IMR-90 (cell line): ENCODE data around the gene NDRG2. TPM values are rescaled to one million over a fixed set of nuclear protein-coding genes. Genes with fewer than 3 reads are reported as not detected.
A peak's percentile ranks its signal among the peaks of the same experiment; 100 is the strongest.

Experiments
- ATAC-seq: fragments of 200-7000 bp; cut with Tn5 transposase; 2 replicates; pipeline ENCODE4 v1.9.1; 2020; ENCODE audit warnings: low read depth, mild to moderate bottlenecking, moderate library complexity
- BruUV-seq: library from RNA; stranded (reverse); fragments of 400-500 nt; replicated peaks from 2 replicates; lab custom pipeline; 2021; lab: Mats Ljungman, UMichigan
- CTCF ChIA-PET: fragments of 300-600 bp; formaldehyde crosslinking; extraction: SDS; loops from one replicate; lab custom pipeline; 2021; ENCODE audit warnings: antibody characterized with exemption; lab: Yijun Ruan, JAX
- POLR2A ChIA-PET: fragments of 300-600 bp; sonication (Branson Sonifier 250); formaldehyde crosslinking; loops from one replicate; lab custom pipeline; 2022; ENCODE audit warnings: antibody characterized with exemption; ENCODE audit not compliant: unreplicated experiment; lab: Charles Lee
- DNase-seq: peaks from one replicate; pipeline ENCODE4 v3.0.0; 2013
- H2AFZ ChIP-seq: replicated peaks from 2 replicates; pipeline ENCODE3; 2013; ENCODE audit warnings: low read length, mild to moderate bottlenecking; ENCODE audit not compliant: poor library complexity
- H2AK5ac ChIP-seq: 2 replicates; pipeline ENCODE4 v1.6.1; 2013; ENCODE audit warnings: low read depth, low read length, inconsistent platforms
- H2AK9ac ChIP-seq: replicated peaks from 2 replicates; pipeline ENCODE3; 2013; ENCODE audit warnings: mild to moderate bottlenecking, low read depth, low read length, moderate library complexity; ENCODE audit not compliant: poor library complexity
- H2BK120ac ChIP-seq: 2 replicates; pipeline ENCODE4 v1.6.1; 2013; ENCODE audit warnings: low read depth, low read length, inconsistent platforms
- H2BK15ac ChIP-seq: 3 replicates; pipeline ENCODE4 v1.6.1; 2013; ENCODE audit warnings: low read depth, low read length, inconsistent platforms
- H2BK20ac ChIP-seq: 2 replicates; pipeline ENCODE4 v1.6.1; 2013; ENCODE audit warnings: low read depth, mild to moderate bottlenecking, inconsistent platforms, low read length, moderate library complexity
- H2BK5ac ChIP-seq: 2 replicates; pipeline ENCODE4 v1.6.1; 2013; ENCODE audit warnings: mild to moderate bottlenecking, low read depth, low read length, inconsistent platforms; ENCODE audit not compliant: poor library complexity, severe bottlenecking
- H3K14ac ChIP-seq: replicated peaks from 2 replicates; pipeline ENCODE4 v1.6.1; 2013; ENCODE audit warnings: low read depth, low read length, inconsistent platforms
- H3K18ac ChIP-seq: 2 replicates; pipeline ENCODE4 v1.6.1; 2013; ENCODE audit warnings: low read depth, low read length, control low read depth
- H3K23ac ChIP-seq: 2 replicates; pipeline ENCODE4 v1.6.1; 2013; ENCODE audit warnings: low read depth, low read length, inconsistent platforms
- H3K27ac ChIP-seq: 2 replicates; pipeline ENCODE4 v1.5.1; 2013; ENCODE audit warnings: mild to moderate bottlenecking, control low read depth, low read length; ENCODE audit not compliant: insufficient read depth
- H3K27me3 ChIP-seq: 2 replicates; pipeline ENCODE4 v1.6.1; 2013; ENCODE audit warnings: low read length; ENCODE audit not compliant: control insufficient read depth, insufficient read depth
- H3K36me3 ChIP-seq: 2 replicates; pipeline ENCODE4 v1.6.1; 2013; ENCODE audit warnings: low read length, mixed read lengths; ENCODE audit not compliant: control insufficient read depth, insufficient read depth
- H3K4ac ChIP-seq: 2 replicates; pipeline ENCODE4 v1.6.1; 2013; ENCODE audit warnings: low read depth, low read length, inconsistent platforms
- H3K4me1 ChIP-seq: 2 replicates; pipeline ENCODE4 v1.6.1; 2013; ENCODE audit warnings: low read length, mixed read lengths; ENCODE audit not compliant: control insufficient read depth, insufficient read depth
- H3K4me2 ChIP-seq: 2 replicates; pipeline ENCODE4 v1.6.1; 2013; ENCODE audit warnings: low read depth, mild to moderate bottlenecking, control low read depth, low read length, moderate library complexity
- H3K4me3 ChIP-seq: 2 replicates; pipeline ENCODE4 v1.5.1; 2013; ENCODE audit warnings: low read depth, mild to moderate bottlenecking, control low read depth, low read length, moderate library complexity; ENCODE audit not compliant: insufficient read depth
- H3K56ac ChIP-seq: 2 replicates; pipeline ENCODE4 v1.6.1; 2013; ENCODE audit warnings: low read length, inconsistent platforms; ENCODE audit not compliant: insufficient read depth; ENCODE audit errors: extremely low read depth
- H3K79me1 ChIP-seq, 2 experiments: 2 replicates each; pipeline ENCODE4 v1.6.1; 2013; ENCODE audit warnings: low read length in 2 of 2, inconsistent platforms in 1 of 2, low read depth in 1 of 2
- H3K9ac ChIP-seq: 2 replicates; pipeline ENCODE4 v1.6.1; 2013; ENCODE audit warnings: low read depth, low read length, control low read depth
- H3K9me1 ChIP-seq: 2 replicates; pipeline ENCODE4 v1.6.1; 2013; ENCODE audit warnings: low read length, inconsistent platforms; ENCODE audit not compliant: insufficient read depth
- H3K9me3 ChIP-seq: 2 replicates; pipeline ENCODE4 v1.6.1; 2013; ENCODE audit warnings: low read length; ENCODE audit not compliant: control insufficient read depth, insufficient read depth
- H4K20me1 ChIP-seq: 2 replicates; pipeline ENCODE4 v1.6.1; 2013; ENCODE audit warnings: low read length, inconsistent platforms; ENCODE audit not compliant: insufficient read depth
- H4K5ac ChIP-seq: 2 replicates; pipeline ENCODE4 v1.6.1; 2013; ENCODE audit warnings: mild to moderate bottlenecking, low read depth, low read length, control low read depth
- H4K8ac ChIP-seq, 2 experiments: 2 replicates each; pipeline ENCODE4 v1.6.1; 2013; ENCODE audit warnings: low read depth in 2 of 2, low read length in 2 of 2, control low read depth in 1 of 2, inconsistent platforms in 1 of 2
- H4K91ac ChIP-seq: 2 replicates; pipeline ENCODE4 v1.6.1; 2013; ENCODE audit warnings: low read depth, low read length, inconsistent platforms; ENCODE audit not compliant: insufficient read depth
- FOS ChIP-seq: fragments of 150-350 bp; IDR thresholded peaks from 2 replicates; pipeline ENCODE4 v1.6.1; 2016; ENCODE audit warnings: low read depth, low read length
- MAFK ChIP-seq: IDR thresholded peaks from 2 replicates; pipeline ENCODE4 v1.6.1; 2012; ENCODE audit warnings: low read depth, low read length, improper control_type of control experiment
- MXI1 ChIP-seq: IDR thresholded peaks from 2 replicates; pipeline ENCODE4 v1.6.1; 2012; ENCODE audit warnings: low read depth, mild to moderate bottlenecking, low read length, moderate library complexity, borderline replicate concordance
- POLR2A ChIP-seq: IDR thresholded peaks from 2 replicates; pipeline ENCODE4 v1.6.1; 2012; ENCODE audit warnings: mild to moderate bottlenecking, low read depth, low read length
- WGBS, 2 experiments: methylation state at CpG; one replicate each; pipeline versions ENCODE4 v1.1.5 to v1.1.7; 2013; ENCODE audit warnings: missing lambda C conversion rate in 2 of 2; ENCODE audit not compliant: insufficient read length in 1 of 2; ENCODE audit errors: extremely low coverage in 2 of 2; 5-methylcytosine and 5-hydroxymethylcytosine counted together
- dilution Hi-C: fragments of 300-500 bp; cut with HindIII; formaldehyde crosslinking; loops from one replicate; pipeline ENCODE4 v1.14.3; 2018; ENCODE audit warnings: low sequenced_read_pairs; ENCODE audit not compliant: unreplicated experiment
- in situ Hi-C: fragments of 300-500 bp; cut with MboI; formaldehyde crosslinking; loops from 3 replicates; pipeline ENCODE4 v1.14.3; 2019; ENCODE audit warnings: low sequenced_read_pairs, inconsistent platforms, mixed read lengths
- intact Hi-C: fragments of 100-400 bp; cut with micrococcal nuclease; formaldehyde crosslinking; loops from 2 replicates; pipeline ENCODE4 v1.10.0; 2022
- polyA plus RNA-seq, 3 experiments: library from polyadenylated mRNA; depleted of rRNA; stranded (reverse); fragments of >200 nt; gene quantifications; 2 replicates each; pipeline ENCODE4 v1.2.3, GENCODE V29; 2012; ENCODE audit warnings: low replicate concordance in 1 of 3
- total RNA-seq: library from RNA; depleted of rRNA; stranded (reverse); fragments of >200 nt; gene quantifications from 2 replicates; pipeline ENCODE4 v1.2.3, GENCODE V29; 2012
- TF ChIP-seq, protein P1 (sequence below): conservative IDR thresholded peaks from 2 replicates; pipeline ENCODE4 v1.5.1; 2012; ENCODE audit warnings: mild to moderate bottlenecking, low read depth, low read length, improper control_type of control experiment

Gene NDRG2
- total and polyA plus RNA-seq, 2 of the 4 experiments (the other 2 are of a cell fraction) = 0.36 to 1.5 TPM

- peak; percentile 33 for DNase-seq
These were observed 45.3 kb upstream of the NDRG2 start, which contains the start of gene ARHGEF40 for GRCh38 chr14:21070083-21070609. ARHGEF40 (plus strand) TSS chr14:21070304; CDS start chr14:21070397, 93 bp downstream.

More at GRCh38 chr14:21070083-21070609, 45.3 kb upstream of the NDRG2 start, which contains the start of gene ARHGEF40:
- Histone ChIP-seq H3K14ac (peak within 1 kb of the TSS; percentile 83), H2AK5ac (peak within 1 kb of the TSS; percentile 93), H3K27me3 (no peaks in the 10 kb centered on the region), H3K9ac (peak within 1 kb of the TSS; percentile 91), H3K9me3 (no peaks in the 10 kb centered on the region), H3K36me3 (peaks cover 21% of the 10 kb centered on the region), H2BK15ac (0 out of 3 replicates have a peak within 1 kb of the TSS, but pooled peaks have one; percentile 3), H3K4me2 (peak within 1 kb of the TSS; percentile 88), H2BK120ac (peak within 1 kb of the TSS; percentile 72), H3K9me1 (peaks cover 10% of the 10 kb centered on the region), H3K79me1 (peaks cover 10 to 47% of the 10 kb centered on the region in 2 experiments), H2BK20ac (peak within 1 kb of the TSS; percentile 18; the same call in 1 of the 2 replicates), H2BK5ac (peak within 1 kb of the TSS; percentile 97), H3K4me3 (peak within 1 kb of the TSS; percentile 68), H4K91ac (peak within 1 kb of the TSS; percentile 72), H3K18ac (peak within 1 kb of the TSS; percentile 34), H4K5ac (peak within 1 kb of the TSS; percentile 66), H3K4me1 (peaks cover 22% of the 10 kb centered on the region), H3K23ac (peak within 1 kb of the TSS; percentile 90), H3K27ac (peak within 1 kb of the TSS; percentile 96), H2AK9ac (peak within 1 kb of the TSS; percentile 96), H4K20me1 (peaks cover 10% of the 10 kb centered on the region), H3K56ac (peak within 1 kb of the TSS; percentile 74), H2AFZ (peak within 1 kb of the TSS; percentile 99), H3K4ac (peak within 1 kb of the TSS; percentile 90), H4K8ac (peak within 1 kb of the TSS; percentile 49 to 82)
- in situ Hi-C loops (no loop called here), intact Hi-C loops (no loop called here), dilution Hi-C loops (no loop called here)
- ChIA-PET CTCF (interaction anchor here (0.8 to 2.8 kb wide), 3 partner anchors 19 to 56 kb away, joined by 3 to 18 read pairs (median 7); no protein-coding TSS in a partner anchor), POLR2A (interaction anchor here (0.6 to 1.0 kb wide), 3 partner anchors 17 to 61 kb away, joined by 3 to 5 read pairs (median 4); no protein-coding TSS in a partner anchor)
- peak; percentile 47 for ATAC-seq
- no TSS peak for BruUV-seq
- WGBS, 2 experiments = 0% methylated on average over 37 of the region's 63 CpGs; no CpG with 5 or more reads in 1 of the 2 experiments
- TF ChIP-seq MAFK (no peak), MXI1 (peak; percentile 36; the same call in 1 of the 2 replicates), POLR2A (no peak), FOS (no peak)
- TF ChIP-seq, protein P1, sequence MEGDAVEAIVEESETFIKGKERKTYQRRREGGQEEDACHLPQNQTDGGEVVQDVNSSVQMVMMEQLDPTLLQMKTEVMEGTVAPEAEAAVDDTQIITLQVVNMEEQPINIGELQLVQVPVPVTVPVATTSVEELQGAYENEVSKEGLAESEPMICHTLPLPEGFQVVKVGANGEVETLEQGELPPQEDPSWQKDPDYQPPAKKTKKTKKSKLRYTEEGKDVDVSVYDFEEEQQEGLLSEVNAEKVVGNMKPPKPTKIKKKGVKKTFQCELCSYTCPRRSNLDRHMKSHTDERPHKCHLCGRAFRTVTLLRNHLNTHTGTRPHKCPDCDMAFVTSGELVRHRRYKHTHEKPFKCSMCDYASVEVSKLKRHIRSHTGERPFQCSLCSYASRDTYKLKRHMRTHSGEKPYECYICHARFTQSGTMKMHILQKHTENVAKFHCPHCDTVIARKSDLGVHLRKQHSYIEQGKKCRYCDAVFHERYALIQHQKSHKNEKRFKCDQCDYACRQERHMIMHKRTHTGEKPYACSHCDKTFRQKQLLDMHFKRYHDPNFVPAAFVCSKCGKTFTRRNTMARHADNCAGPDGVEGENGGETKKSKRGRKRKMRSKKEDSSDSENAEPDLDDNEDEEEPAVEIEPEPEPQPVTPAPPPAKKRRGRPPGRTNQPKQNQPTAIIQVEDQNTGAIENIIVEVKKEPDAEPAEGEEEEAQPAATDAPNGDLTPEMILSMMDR = no peak
